ENCODE data around the gene CLMP.
A peak's percentile ranks its signal among the peaks of the same experiment; 100 is the strongest.

CLMP gene

GRCh38 chr11:123052901-123053721, 141.9 kb downstream of the CLMP start:
- no peak for DNase-seq (ENCODE audit: low read depth in 2 of 2)
- no peak for TF ChIP-seq CTCF (IDR thresholded peaks at IDR 0.05; ENCODE audit: low read depth, low read length)

GRCh38 chr11:123051634-123052033, 143.4 kb downstream of the CLMP start:
- no peak overlapping the region for H3K4me3 ChIP-seq (replicated peaks in 1 of 2; ENCODE audit: low read depth in 2 of 2, low read length in 2 of 2)
- TF ChIP-seq CTCF (IDR thresholded peaks at IDR 0.05; ENCODE audit: low read depth, low read length) = no peak
- no peak for DNase-seq (ENCODE audit: low read depth in 2 of 2)

More at GRCh38 chr11:123052901-123053721, 141.9 kb downstream of the CLMP start:
- no peak overlapping the region for H3K4me3 ChIP-seq (replicated peaks in 1 of 2; ENCODE audit: low read depth in 2 of 2, low read length in 2 of 2)

GRCh38 chr11:123051146-123051545, 143.9 kb downstream of the CLMP start:
- no peak overlapping the region for H3K4me3 ChIP-seq (replicated peaks in 1 of 2; ENCODE audit: low read depth in 2 of 2, low read length in 2 of 2)
- no peak for DNase-seq (ENCODE audit: low read depth in 2 of 2)
- TF ChIP-seq CTCF (IDR thresholded peaks at IDR 0.05; ENCODE audit: low read depth, low read length) = no peak

- no peak for TF ChIP-seq CTCF (IDR thresholded peaks at IDR 0.05; ENCODE audit: low read depth, low read length)
- no peak overlapping the region for H3K4me3 ChIP-seq (replicated peaks in 1 of 2; ENCODE audit: low read depth in 2 of 2, low read length in 2 of 2)
- no peak for DNase-seq (ENCODE audit: low read depth in 2 of 2)
Measured at GRCh38 chr11:123047947-123048293, 147.1 kb downstream of the CLMP start.

GRCh38 chr11:123047266-123047946, 147.6 kb downstream of the CLMP start:
- peak in 1 of 2 donors; percentile 44 for DNase-seq (ENCODE audit: low read depth in 2 of 2)
- no peak overlapping the region for H3K4me3 ChIP-seq (replicated peaks in 1 of 2; ENCODE audit: low read depth in 2 of 2, low read length in 2 of 2)
- TF ChIP-seq CTCF (IDR thresholded peaks at IDR 0.05; ENCODE audit: low read depth, low read length) = no peak

- DNase-seq (ENCODE audit: low read depth in 2 of 2) = no peak
- no peak for TF ChIP-seq CTCF (IDR thresholded peaks at IDR 0.05; ENCODE audit: low read depth, low read length)
- no peak overlapping the region for H3K4me3 ChIP-seq (replicated peaks in 1 of 2; ENCODE audit: low read depth in 2 of 2, low read length in 2 of 2)
Measured at GRCh38 chr11:123046473-123047259, 148.4 kb downstream of the CLMP start.
